Measurements from ENCODE around the gene HOOK1.
"Not testable (repeated sequence)": the region's sequence is repeated elsewhere in the genome, so short reads cannot be mapped to it uniquely, and the experiment has no call there.

HOOK1 gene

GRCh38 chr1:59827055-59827643 lies 12.4 kb downstream of the HOOK1 start:
- no peak for DNase-seq

- no peak for DNase-seq
Observed at GRCh38 chr1:59828160-59828559, 13.4 kb downstream of the HOOK1 start.

GRCh38 chr1:59831529-59831928 lies 16.8 kb downstream of the HOOK1 start:
- DNase-seq = no peak

- no peak for DNase-seq
Observed at GRCh38 chr1:59833022-59833421, 18.3 kb downstream of the HOOK1 start.

GRCh38 chr1:59833991-59834390 lies 19.2 kb downstream of the HOOK1 start:
- DNase-seq = no peak

- DNase-seq = not testable (repeated sequence)
Observed at GRCh38 chr1:59837857-59838256, 23.1 kb downstream of the HOOK1 start.

DNA sequence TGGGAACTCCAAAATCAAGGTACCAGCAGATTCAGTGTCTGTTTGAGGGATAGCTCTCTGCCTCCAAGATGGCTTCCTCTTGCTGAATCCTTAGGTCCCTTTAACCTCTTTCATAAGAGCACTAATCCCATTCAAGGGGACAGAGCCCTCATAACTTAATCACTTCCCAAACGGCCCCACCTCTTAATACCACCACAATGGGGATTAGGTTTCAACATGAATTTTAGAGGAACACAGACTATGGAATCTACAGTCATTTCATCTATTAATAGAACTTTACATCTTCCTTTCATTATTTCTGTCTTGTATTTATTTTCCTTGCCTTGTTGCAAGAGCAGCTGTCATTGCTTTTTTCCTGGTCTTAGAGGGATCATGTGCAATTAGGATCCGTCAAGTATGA lies 30.3 kb downstream of the HOOK1 start:
- no peak for DNase-seq

DNA sequence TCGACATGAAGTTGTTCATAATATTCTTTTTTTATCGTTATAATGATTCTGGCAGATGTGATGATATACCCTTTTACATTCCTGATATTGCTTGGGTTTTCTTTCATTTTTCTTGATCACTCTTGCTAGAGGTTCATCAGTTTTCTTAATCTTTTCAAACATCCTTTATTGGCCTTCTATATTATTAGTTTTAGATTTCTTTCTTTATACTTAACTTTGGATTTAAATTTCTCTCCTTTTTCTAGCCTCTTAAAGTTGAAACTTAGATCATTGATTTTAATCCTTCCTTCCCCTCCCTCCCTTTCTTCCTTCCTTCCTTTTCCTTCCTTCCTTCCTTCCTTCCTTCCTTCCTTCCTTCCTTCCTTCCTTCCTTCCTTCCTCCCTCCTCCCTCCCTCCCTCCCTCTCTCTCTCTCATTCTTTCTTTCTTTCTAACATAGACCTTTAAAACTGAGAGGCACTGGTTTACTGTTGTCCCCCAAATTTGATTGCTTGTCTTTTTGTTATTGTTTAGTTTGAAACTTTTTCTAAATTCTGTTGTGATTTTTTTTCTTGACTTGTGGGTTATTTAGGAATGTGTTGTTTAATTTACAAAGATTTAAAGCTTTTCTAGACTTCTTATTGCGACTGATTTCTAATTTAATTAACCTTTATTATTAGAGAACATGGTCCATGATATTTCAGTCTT lies 31.6 kb downstream of the HOOK1 start:
- DNase-seq = no peak

DNA sequence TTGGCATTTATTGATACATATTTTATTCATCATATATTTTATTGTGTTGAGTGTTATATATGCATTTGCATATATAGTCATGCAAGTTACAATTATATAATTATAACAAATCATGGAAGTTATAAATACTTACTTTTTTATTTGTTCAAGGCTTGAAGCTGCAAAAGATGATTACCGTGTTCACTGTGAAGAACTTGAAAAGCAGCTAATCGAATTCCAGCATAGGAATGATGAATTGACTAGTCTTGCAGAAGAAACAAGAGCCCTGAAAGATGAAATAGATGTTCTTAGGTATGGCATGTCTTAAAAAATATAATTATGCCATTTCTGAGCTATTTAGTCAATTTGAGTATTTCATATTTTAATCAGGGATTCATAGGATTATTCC lies 32.1 kb downstream of the HOOK1 start:
- DNase-seq = no peak

DNA sequence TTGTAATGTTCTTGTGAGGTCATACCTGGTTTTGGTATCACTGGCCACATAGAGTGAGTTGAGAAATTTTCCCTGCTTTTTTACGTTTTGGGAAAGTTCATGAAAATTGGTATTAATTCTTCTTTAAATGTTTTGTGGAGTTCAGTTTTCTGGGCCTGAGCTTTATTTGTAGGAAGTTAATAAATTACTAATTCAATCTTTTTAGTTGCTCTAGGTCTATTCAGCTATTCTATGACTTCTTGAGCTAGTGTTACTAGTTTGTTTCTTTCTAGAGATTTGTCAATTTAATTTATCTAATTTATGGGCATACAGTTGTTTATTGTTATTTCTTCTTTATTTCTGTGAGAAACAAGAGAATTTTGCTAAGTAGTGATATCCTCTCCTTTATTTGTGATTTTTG lies 37.4 kb downstream of the HOOK1 start:
- no peak for DNase-seq

- DNase-seq = not testable (repeated sequence)
Observed at GRCh38 chr1:59855297-59855696, 40.5 kb downstream of the HOOK1 start.

- no peak for DNase-seq
Observed at GRCh38 chr1:59856725-59857338, 42.1 kb downstream of the HOOK1 start.

DNA sequence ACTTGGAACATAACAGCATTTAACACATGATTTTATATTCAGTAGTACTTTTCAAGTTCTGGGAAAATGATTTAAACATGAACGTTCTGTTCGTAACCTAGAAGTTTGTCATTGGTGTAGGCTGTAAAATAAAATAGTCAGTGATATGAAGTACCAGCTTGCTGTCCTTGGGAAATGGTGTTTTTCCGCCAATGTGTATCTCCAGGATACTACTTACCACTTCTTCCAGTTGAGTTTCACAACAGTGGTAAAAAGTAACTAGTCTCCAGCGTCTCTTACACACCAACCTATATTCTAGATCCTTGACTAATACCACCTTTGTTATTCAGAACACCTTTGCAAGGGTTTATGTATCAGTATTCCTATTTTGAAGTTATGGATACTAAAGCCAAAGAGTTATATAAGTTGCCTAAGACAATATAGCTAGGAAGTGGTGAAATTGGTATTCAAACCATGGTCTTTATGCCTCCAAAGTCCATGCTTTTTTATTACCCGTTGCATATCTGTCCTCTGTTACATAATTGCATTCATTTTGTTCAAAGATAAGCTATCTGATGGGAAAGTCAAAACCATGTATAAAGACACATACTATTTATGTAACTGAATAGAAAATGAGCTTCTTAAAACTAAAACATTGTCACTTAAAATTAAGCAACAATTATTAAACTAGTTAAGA lies 43.1 kb downstream of the HOOK1 start:
- DNase-seq = no peak

DNA sequence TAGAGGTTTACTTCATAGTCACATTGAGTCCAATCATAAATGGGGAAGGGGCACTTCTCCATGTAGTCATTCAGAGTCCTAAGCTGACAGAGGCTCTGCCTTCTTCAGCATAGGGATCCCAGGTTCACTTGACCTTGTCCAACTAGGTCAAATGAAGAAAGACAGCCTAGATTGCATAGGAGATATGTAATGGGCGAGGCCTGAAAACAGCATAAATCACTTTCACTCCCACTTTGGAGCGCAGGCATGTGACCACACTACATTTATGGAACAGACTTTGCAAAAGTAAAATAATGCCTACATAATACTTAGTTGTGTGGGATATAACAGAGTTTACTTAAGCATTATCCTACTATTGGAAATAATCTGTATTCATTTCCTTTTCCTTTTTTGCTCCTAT lies 51.7 kb downstream of the HOOK1 start:
- DNase-seq = no peak

- DNase-seq = no peak
Observed at GRCh38 chr1:59871746-59872145, 57.0 kb downstream of the HOOK1 start.

GRCh38 chr1:59877108-59877682 lies 62.4 kb downstream of the HOOK1 start:
- DNase-seq = no peak

DNA sequence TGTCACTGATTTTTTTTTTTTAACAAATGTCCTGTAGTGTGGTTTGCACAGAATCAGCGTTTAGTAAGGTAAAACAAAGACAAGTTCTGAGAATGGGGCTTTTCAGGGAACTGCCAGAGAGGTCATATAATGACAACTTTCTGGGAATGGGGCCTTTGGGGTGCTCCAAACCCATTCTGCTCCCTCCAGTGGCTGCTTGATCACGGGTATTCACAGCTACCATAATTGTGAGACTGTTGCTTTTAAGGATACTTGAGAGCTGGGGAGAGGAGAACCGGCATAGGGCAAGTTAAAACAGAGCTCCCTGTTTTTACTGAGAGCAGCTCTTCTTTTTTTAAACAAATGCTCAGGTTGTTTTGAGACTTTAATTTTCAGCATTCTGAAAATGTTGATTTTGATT lies 63.6 kb downstream of the HOOK1 start:
- no peak for DNase-seq

GRCh38 chr1:59879574-59879973 lies 64.8 kb downstream of the HOOK1 start:
- DNase-seq = peak; percentile 48

- DNase-seq = no peak
Observed at GRCh38 chr1:59879996-59880505, 65.3 kb downstream of the HOOK1 start.

DNA sequence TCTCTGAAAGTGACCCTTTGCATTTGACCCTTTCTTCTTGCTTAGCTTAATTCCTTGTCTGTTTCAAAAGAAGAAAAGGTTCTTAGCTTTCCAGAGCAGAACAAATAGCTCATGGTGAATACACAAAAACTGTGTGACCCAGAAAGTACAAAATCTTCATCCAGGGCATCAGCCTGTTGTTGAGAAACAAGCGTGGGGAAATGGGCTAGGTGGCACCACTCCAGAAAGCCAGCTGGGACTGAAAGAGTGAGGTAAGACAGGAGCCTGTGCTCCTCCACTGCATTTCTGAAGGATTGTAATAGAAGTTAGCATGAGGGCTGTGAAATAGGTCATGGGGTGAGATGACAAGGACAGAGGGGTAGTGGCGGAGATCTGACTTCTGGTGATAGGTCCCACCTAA lies 66.0 kb downstream of the HOOK1 start:
- DNase-seq = no peak

GRCh38 chr1:59885160-59885832 lies 70.5 kb downstream of the HOOK1 start:
- peak; percentile 10 for DNase-seq
